ENCODE results near the gene PRRC2C. TPM values are rescaled to one million over a fixed set of nuclear protein-coding genes. Genes with fewer than 3 reads are reported as not detected.

The PRRC2C gene
- total and polyA plus RNA-seq, 2 experiments from 2014 or later = 186 to 368 TPM

GRCh38 chr1:171581766-171582165 lies 96.4 kb downstream of the PRRC2C start:
- Mint-ChIP-seq H3K27ac (no peak overlapping the region), H3K9me3 (no peaks in the 10 kb centered on the region), H3K27me3 (ENCODE audit: insufficient read depth, low read depth, poor library complexity) (peaks cover 3% of the 10 kb centered on the region), H3K4me1 (no peaks in the 10 kb centered on the region), H3K4me3 (no peak overlapping the region), H3K36me3 (ENCODE audit: low read depth) (peaks cover 81% of the 10 kb centered on the region)
- no peak for ATAC-seq
- Histone ChIP-seq H3K4me1 (ENCODE audit: insufficient read depth) (no peaks in the 10 kb centered on the region), H3K4me3 (no peak overlapping the region), H3F3A (replicated peaks; ENCODE audit: low read depth) (no peaks in the 10 kb centered on the region), H3K79me2 (replicated peaks; ENCODE audit: insufficient read depth) (no peaks in the 10 kb centered on the region), H3K36me3 (ENCODE audit: insufficient read depth) (peaks cover 71% of the 10 kb centered on the region), H2AFZ (no peak overlapping the region), H4K20me1 (replicated peaks; ENCODE audit: insufficient read depth) (no peaks in the 10 kb centered on the region), H3K4me2 (no peak overlapping the region), H3K9me2 (ENCODE audit: insufficient read depth) (no peaks in the 10 kb centered on the region), H3K27ac (ENCODE audit: low read depth) (no peak overlapping the region), H3K27me3 (ENCODE audit: insufficient read depth) (no peaks in the 10 kb centered on the region)
- no peak for DNase-seq (ENCODE audit: low spot score)
- TF ChIP-seq NANOG (IDR thresholded peaks at IDR 0.05; ENCODE audit: borderline replicate concordance) (no peak), EZH2 (IDR thresholded peaks at IDR 0.05; ENCODE audit: low read depth, unreplicated experiment) (no peak), ETS1 (IDR thresholded peaks at IDR 0.05) (no peak), ZNF114 (CRISPR knock-in tag; IDR thresholded peaks at IDR 0.05) (no peak), STAT1 (IDR thresholded peaks at IDR 0.05; ENCODE audit: unreplicated experiment) (no peak), JUNB (IDR thresholded peaks at IDR 0.05; ENCODE audit: unreplicated experiment) (no peak), EZH2phosphoT487 (IDR thresholded peaks at IDR 0.05; ENCODE audit: unreplicated experiment) (no peak), ZNF331 (CRISPR knock-in tag; IDR thresholded peaks at IDR 0.05; ENCODE audit: low read depth) (no peak), CTCF (conservative IDR thresholded peaks at IDR 0.05; ENCODE audit: low read depth in 2 of 2) (no peak), POLR2AphosphoS5 (IDR thresholded peaks at IDR 0.05; ENCODE audit: low read depth) (no peak), ZNF462 (CRISPR knock-in tag; IDR thresholded peaks at IDR 0.05) (no peak), CREB1 (CRISPR knock-in tag; IDR thresholded peaks at IDR 0.05; ENCODE audit: low read depth) (no peak), REST (IDR thresholded peaks at IDR 0.05; ENCODE audit: unreplicated experiment) (no peak)
